AG09319 (cell line): ENCODE data around the gene CTRB1.

Source experiments
- DNase-seq: peaks from one replicate; pipeline ENCODE4 v3.0.0-alpha.2; 2010; ENCODE audit warnings: low read depth; ENCODE audit errors: extremely low read depth
- CTCF ChIP-seq: IDR thresholded peaks from 2 replicates; pipeline ENCODE4 v1.5.1; 2011; ENCODE audit warnings: low read depth, mild to moderate bottlenecking, inconsistent platforms, low read length, moderate library complexity

CTRB1 gene

GRCh38 chr16:75252946-75253911, 34.4 kb downstream of the CTRB1 start:
- no peak for TF ChIP-seq CTCF
- no peak for DNase-seq

- no peak for DNase-seq
- TF ChIP-seq CTCF: no peak
These were observed 35.6 kb downstream of the CTRB1 start for GRCh38 chr16:75254359-75254837.

- no peak for DNase-seq
- no peak for TF ChIP-seq CTCF
These were observed 37.3 kb downstream of the CTRB1 start for GRCh38 chr16:75256059-75256571.

GRCh38 chr16:75256696-75257343, 38.0 kb downstream of the CTRB1 start:
- DNase-seq: no peak

GRCh38 chr16:75257886-75258806, 39.4 kb downstream of the CTRB1 start:
- DNase-seq: no peak
- TF ChIP-seq CTCF: no peak

More at GRCh38 chr16:75256696-75257343, 38.0 kb downstream of the CTRB1 start:
- no peak for TF ChIP-seq CTCF

- DNase-seq: no peak
- no peak for TF ChIP-seq CTCF
These were observed 40.0 kb downstream of the CTRB1 start for GRCh38 chr16:75258807-75259141.
